ENCODE data around the gene CST9.

CST9 gene

DNA sequence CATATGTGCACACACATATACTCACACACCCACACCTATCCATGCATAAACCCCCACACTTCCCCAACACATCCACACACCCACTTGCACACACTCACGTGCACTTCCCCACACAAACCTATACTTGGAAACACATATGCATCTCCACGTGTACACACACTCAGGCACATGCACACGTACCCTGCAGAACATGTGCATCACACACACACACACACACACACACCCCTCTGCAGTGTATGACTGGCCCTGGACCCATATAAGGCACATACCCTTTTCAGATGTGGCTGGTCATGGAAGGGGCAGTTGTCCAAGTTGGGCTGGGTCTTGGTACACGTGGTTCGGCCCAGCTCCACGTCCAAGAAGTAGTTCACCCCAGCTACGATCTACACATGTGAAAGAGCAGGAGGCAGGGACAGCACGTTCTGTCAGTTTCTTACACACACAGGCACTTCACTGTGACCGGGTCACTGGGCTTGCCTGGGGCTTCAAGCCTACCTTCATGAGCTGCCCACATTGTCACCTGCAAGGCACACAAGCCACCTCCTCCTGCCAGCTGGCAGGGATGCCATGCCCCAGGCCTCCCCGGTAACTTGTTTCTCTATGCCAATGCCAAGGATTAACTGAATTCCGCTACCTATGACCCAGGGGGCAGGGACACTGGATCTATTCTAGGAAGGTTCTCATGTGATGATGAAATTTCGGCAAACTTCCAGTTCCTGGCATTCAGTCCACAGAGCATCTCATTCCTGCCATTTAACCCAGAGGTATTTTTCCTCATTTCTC lies 29.5 kb upstream of the CST9 start:
- TF ChIP-seq, protein P1, sequence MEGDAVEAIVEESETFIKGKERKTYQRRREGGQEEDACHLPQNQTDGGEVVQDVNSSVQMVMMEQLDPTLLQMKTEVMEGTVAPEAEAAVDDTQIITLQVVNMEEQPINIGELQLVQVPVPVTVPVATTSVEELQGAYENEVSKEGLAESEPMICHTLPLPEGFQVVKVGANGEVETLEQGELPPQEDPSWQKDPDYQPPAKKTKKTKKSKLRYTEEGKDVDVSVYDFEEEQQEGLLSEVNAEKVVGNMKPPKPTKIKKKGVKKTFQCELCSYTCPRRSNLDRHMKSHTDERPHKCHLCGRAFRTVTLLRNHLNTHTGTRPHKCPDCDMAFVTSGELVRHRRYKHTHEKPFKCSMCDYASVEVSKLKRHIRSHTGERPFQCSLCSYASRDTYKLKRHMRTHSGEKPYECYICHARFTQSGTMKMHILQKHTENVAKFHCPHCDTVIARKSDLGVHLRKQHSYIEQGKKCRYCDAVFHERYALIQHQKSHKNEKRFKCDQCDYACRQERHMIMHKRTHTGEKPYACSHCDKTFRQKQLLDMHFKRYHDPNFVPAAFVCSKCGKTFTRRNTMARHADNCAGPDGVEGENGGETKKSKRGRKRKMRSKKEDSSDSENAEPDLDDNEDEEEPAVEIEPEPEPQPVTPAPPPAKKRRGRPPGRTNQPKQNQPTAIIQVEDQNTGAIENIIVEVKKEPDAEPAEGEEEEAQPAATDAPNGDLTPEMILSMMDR (IDR thresholded peaks at IDR 0.05) = no peak

DNA sequence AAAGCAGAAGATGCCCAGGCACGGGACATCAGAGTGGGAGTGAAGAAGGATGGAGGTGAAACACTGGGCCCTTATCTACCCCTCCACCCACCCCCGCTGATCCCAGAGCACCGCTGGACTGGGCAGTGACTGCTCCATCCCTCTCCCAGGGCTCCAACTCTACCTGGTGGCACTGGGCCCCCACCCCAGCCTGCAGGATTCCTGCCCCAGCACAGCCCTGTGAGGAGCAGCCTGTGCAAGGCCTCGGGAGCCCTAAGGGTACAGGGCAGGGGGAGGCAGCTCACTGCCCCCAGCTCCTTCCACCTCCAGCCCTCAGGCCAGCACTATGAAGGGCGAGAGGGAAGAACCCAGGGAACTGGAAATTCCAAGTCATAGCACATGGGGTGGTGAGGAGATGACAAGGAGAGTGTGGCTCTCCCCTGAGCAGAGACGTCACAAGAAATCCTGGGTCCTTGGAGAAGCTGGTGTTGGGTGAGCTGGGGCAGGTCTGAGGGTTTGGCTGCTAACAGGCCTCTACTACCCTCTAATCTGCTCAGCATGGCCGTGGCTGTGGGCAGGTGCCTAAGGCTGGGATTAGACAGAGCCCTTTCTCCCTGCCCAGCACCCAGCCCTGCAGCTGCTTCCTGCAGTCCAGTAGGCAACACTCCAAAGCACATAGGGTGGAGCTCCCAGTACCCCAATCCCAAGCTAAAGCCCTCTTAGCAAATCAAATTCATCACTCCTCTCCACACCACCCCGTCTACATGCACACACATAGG lies 28.5 kb upstream of the CST9 start:
- Histone ChIP-seq H3K9me3 (ENCODE audit: control insufficient read depth, low read length) (no peaks in the 10 kb centered on the region), H3K4me2 (ENCODE audit: low read length) (no peak overlapping the region), H3K36me3 (ENCODE audit: control insufficient read depth, insufficient read depth, low read length) (no peaks in the 10 kb centered on the region), H3K27ac (no peak overlapping the region), H3K79me2 (no peaks in the 10 kb centered on the region), H3K9ac (no peak overlapping the region), H3K4me3 (ENCODE audit: low read depth, low read length) (no peak overlapping the region), H3K27me3 (ENCODE audit: control insufficient read depth, insufficient read depth, low read length) (no peaks in the 10 kb centered on the region), H3K4me1 (peaks cover 7% of the 10 kb centered on the region), H2AFZ (no peak overlapping the region)
- TF ChIP-seq, protein P1 (IDR thresholded peaks at IDR 0.05) = no peak

More for the DNA sequence above, 29.5 kb upstream of the CST9 start:
- Histone ChIP-seq H3K9me3 (ENCODE audit: control insufficient read depth, low read length) (no peaks in the 10 kb centered on the region), H3K4me1 (peaks cover 7% of the 10 kb centered on the region), H3K36me3 (ENCODE audit: control insufficient read depth, insufficient read depth, low read length) (no peaks in the 10 kb centered on the region), H3K27ac (no peak overlapping the region), H2AFZ (no peak overlapping the region), H3K4me2 (ENCODE audit: low read length) (no peak overlapping the region), H3K4me3 (ENCODE audit: low read depth, low read length) (no peak overlapping the region), H3K9ac (no peak overlapping the region), H3K79me2 (no peaks in the 10 kb centered on the region), H3K27me3 (ENCODE audit: control insufficient read depth, insufficient read depth, low read length) (no peaks in the 10 kb centered on the region)

DNA sequence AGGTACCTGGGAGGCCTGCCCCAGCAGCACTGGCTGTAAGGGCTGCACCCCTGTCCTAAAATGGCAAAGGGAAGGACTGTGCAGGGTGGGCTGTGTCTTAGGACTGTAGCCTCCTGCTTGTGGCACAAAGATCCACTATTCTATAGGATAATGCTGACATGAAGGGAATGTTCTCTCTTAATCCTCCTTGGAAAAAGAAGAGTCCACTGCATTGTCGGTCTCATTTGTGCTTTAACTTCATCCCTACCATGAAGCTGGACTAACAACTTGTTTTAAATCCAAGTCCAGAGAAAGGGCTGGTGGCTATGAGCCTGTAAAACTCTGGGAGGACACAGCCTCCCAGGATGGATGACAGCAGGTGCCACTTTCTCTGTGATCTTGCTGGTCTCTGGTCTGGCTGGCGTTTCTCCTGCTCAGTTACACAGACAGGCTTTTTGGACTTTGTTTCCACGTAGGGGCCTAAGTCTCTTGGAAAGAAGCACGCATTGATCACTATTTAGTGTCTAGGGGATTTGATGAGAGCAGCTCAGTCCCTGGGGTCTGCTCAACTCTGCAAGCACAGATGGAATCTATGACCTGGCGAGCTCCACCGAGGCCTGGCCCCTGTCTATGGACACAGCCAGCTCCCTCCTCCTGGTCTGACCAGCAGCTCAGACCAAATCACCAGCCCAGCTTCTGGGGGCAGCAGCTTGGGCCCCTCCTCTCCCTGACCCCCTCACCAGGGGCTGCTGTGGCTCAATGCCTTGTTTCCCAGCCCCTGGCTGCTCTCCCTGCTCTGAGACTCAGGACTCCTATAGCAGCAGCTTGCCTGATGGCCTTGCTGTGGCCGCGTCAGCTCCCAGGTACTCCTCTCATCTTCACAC lies 27.2 kb upstream of the CST9 start:
- Histone ChIP-seq H3K9ac (no peak overlapping the region), H3K27ac (no peak overlapping the region), H3K36me3 (ENCODE audit: control insufficient read depth, insufficient read depth, low read length) (no peaks in the 10 kb centered on the region), H3K9me3 (ENCODE audit: control insufficient read depth, low read length) (no peaks in the 10 kb centered on the region), H3K79me2 (no peaks in the 10 kb centered on the region), H3K27me3 (ENCODE audit: control insufficient read depth, insufficient read depth, low read length) (no peaks in the 10 kb centered on the region), H3K4me1 (peaks cover 7% of the 10 kb centered on the region), H3K4me2 (ENCODE audit: low read length) (no peak overlapping the region), H2AFZ (no peak overlapping the region), H3K4me3 (ENCODE audit: low read depth, low read length) (no peak overlapping the region)
- TF ChIP-seq, protein P1 (IDR thresholded peaks at IDR 0.05) = no peak

DNA sequence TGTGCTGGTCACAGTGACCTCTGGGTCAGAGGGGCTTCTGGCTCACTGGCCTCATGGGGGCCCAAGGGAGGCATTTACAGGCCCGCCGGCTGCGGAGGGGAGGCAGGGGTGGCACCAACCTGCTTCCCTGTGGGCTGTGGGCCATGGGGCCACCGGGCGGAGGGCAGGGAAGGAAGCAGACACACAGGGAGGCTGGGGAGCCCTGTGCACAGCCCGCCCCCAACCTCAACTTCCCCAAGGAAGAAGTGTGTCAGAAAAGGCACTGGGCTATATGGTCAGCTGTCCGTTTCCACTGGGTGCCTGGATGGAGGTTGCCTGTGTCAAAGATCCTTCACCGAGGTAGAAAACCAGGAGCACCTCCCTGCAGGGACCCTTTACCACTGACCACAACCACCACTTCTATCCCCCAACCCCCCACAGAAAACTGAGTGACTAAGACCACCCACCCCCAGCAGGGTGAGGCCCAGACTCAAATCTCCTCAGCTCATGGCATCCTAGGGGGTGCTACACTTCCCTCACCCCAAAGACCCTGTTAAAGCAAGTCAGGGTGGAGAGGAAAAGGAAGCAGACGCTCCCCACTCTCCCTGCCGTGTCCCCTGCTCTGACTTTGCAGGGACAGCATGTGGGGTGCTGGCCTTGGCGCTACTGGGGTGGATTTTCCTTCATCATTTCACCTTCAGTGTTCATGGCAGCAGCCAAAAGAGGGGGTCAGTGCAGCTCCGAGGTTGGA lies 26.4 kb upstream of the CST9 start:
- Histone ChIP-seq H3K4me2 (ENCODE audit: low read length) (no peak overlapping the region), H3K9ac (no peak overlapping the region), H3K27ac (no peak overlapping the region), H3K4me3 (ENCODE audit: low read depth, low read length) (no peak overlapping the region), H3K4me1 (peaks cover 7% of the 10 kb centered on the region), H2AFZ (no peak overlapping the region), H3K27me3 (ENCODE audit: control insufficient read depth, insufficient read depth, low read length) (no peaks in the 10 kb centered on the region), H3K79me2 (no peaks in the 10 kb centered on the region), H3K9me3 (ENCODE audit: control insufficient read depth, low read length) (no peaks in the 10 kb centered on the region), H3K36me3 (ENCODE audit: control insufficient read depth, insufficient read depth, low read length) (no peaks in the 10 kb centered on the region)
- TF ChIP-seq, protein P1 (IDR thresholded peaks at IDR 0.05) = no peak
